ENCODE data around the gene CFAP206. TPM values are rescaled to one million over a fixed set of nuclear protein-coding genes. Genes with fewer than 3 reads are reported as not detected.
"Not testable (repeated sequence)": the region's sequence is repeated elsewhere in the genome, so short reads cannot be mapped to it uniquely, and the experiment has no call there.

Gene CFAP206
- total RNA-seq, 1 donor from 2014 or later, result not detected

GRCh38 chr6:87487555-87487954 is 79.8 kb downstream of the CFAP206 start:
- intact Hi-C loops (cut with DNase I), result no loop called here
- Histone ChIP-seq H3K27ac (no peak overlapping the region), H3K27me3 (no peaks in the 10 kb centered on the region), H3K4me3 (no peak overlapping the region), H3K9me3 (no peaks in the 10 kb centered on the region), H3K36me3 (no peaks in the 10 kb centered on the region), H3K4me1 (no peaks in the 10 kb centered on the region)
- TF ChIP-seq POLR2AphosphoS5 (IDR thresholded peaks at IDR 0.05; ENCODE audit: insufficient read depth in 1 of 2, low read depth in 1 of 2) (no peak), POLR2A (IDR thresholded peaks at IDR 0.05) (no peak), CTCF (IDR thresholded peaks at IDR 0.05) (no peak)
- no peak for DNase-seq (ENCODE audit: extremely low spot score in 2 of 2)

- H3K4me3 ChIP-seq; H3K27ac ChIP-seq; H3K4me1 ChIP-seq; DNase-seq (ENCODE audit: extremely low spot score in 2 of 2); H3K27me3 ChIP-seq; intact Hi-C loops (cut with DNase I); H3K36me3 ChIP-seq; H3K9me3 ChIP-seq: not testable (repeated sequence)
These were observed 81.6 kb downstream of the CFAP206 start for GRCh38 chr6:87489326-87489725.

GRCh38 chr6:87494761-87495422 is 87.1 kb downstream of the CFAP206 start:
- no peak for DNase-seq (ENCODE audit: extremely low spot score in 2 of 2)
- TF ChIP-seq POLR2AphosphoS5 (IDR thresholded peaks at IDR 0.05; ENCODE audit: insufficient read depth in 1 of 2, low read depth in 1 of 2), result no peak
- no peak for TF ChIP-seq POLR2A (IDR thresholded peaks at IDR 0.05)
- TF ChIP-seq CTCF (IDR thresholded peaks at IDR 0.05), result no peak
- Histone ChIP-seq H3K27ac (no peak overlapping the region), H3K36me3 (no peaks in the 10 kb centered on the region), H3K4me3 (no peak overlapping the region), H3K4me1 (no peaks in the 10 kb centered on the region), H3K9me3 (no peaks in the 10 kb centered on the region), H3K27me3 (no peaks in the 10 kb centered on the region)
- intact Hi-C loops (cut with DNase I), result no loop called here

GRCh38 chr6:87498048-87498447 is 90.3 kb downstream of the CFAP206 start:
- intact Hi-C loops (cut with DNase I), result no loop called here
- no peaks in the 10 kb centered on the region for H3K27me3 ChIP-seq
- TF ChIP-seq CTCF (IDR thresholded peaks at IDR 0.05) (no peak), POLR2AphosphoS5 (IDR thresholded peaks at IDR 0.05; ENCODE audit: insufficient read depth in 1 of 2, low read depth in 1 of 2) (no peak), POLR2A (IDR thresholded peaks at IDR 0.05) (no peak)
- no peaks in the 10 kb centered on the region for H3K4me1 ChIP-seq
- H3K27ac ChIP-seq, result no peak overlapping the region
- H3K4me3 ChIP-seq, result no peak overlapping the region
- H3K9me3 ChIP-seq, result no peaks in the 10 kb centered on the region
- DNase-seq (ENCODE audit: extremely low spot score in 2 of 2), result no peak
- peaks cover 0 to 14% of the 10 kb centered on the region in 2 donors for H3K36me3 ChIP-seq

- intact Hi-C loops (cut with DNase I), result no loop called here
- Histone ChIP-seq H3K27me3 (no peaks in the 10 kb centered on the region), H3K36me3 (peaks cover 0 to 14% of the 10 kb centered on the region in 2 donors), H3K4me3 (no peak overlapping the region), H3K4me1 (no peaks in the 10 kb centered on the region), H3K9me3 (no peaks in the 10 kb centered on the region), H3K27ac (no peak overlapping the region)
- TF ChIP-seq POLR2A (IDR thresholded peaks at IDR 0.05) (no peak), POLR2AphosphoS5 (IDR thresholded peaks at IDR 0.05; ENCODE audit: insufficient read depth in 1 of 2, low read depth in 1 of 2) (no peak)
- no peak for DNase-seq (ENCODE audit: extremely low spot score in 2 of 2)
These were observed 94.2 kb downstream of the CFAP206 start for GRCh38 chr6:87501809-87502572.

- TF ChIP-seq POLR2A (IDR thresholded peaks at IDR 0.05) (no peak), POLR2AphosphoS5 (IDR thresholded peaks at IDR 0.05; ENCODE audit: insufficient read depth in 1 of 2, low read depth in 1 of 2) (no peak), CTCF (IDR thresholded peaks at IDR 0.05) (no peak)
- Histone ChIP-seq H3K4me1 (no peaks in the 10 kb centered on the region), H3K36me3 (peaks cover 0 to 18% of the 10 kb centered on the region in 2 donors), H3K27me3 (no peaks in the 10 kb centered on the region), H3K9me3 (no peaks in the 10 kb centered on the region), H3K4me3 (no peak overlapping the region), H3K27ac (no peak overlapping the region)
- DNase-seq (ENCODE audit: extremely low spot score in 2 of 2), result no peak
- intact Hi-C loops (cut with DNase I), result no loop called here
These were observed 96.7 kb downstream of the CFAP206 start for GRCh38 chr6:87504441-87504840.

Measured in vagina (tissue), 2 donors.